AG09319 (cell line): ENCODE results near the gene TTBK2.

ENCODE experiments used
- DNase-seq: peaks from one replicate; pipeline ENCODE4 v3.0.0-alpha.2; 2010; ENCODE audit warnings: low read depth; ENCODE audit errors: extremely low read depth
- TF ChIP-seq, protein P1 (sequence below): IDR thresholded peaks from 2 replicates; pipeline ENCODE4 v1.5.1; 2011; ENCODE audit warnings: low read depth, mild to moderate bottlenecking, inconsistent platforms, low read length, moderate library complexity

The TTBK2 gene

GRCh38 chr15:42919308-42919707 lies 1.3 kb downstream of the TTBK2 start:
- no peak for DNase-seq

DNA sequence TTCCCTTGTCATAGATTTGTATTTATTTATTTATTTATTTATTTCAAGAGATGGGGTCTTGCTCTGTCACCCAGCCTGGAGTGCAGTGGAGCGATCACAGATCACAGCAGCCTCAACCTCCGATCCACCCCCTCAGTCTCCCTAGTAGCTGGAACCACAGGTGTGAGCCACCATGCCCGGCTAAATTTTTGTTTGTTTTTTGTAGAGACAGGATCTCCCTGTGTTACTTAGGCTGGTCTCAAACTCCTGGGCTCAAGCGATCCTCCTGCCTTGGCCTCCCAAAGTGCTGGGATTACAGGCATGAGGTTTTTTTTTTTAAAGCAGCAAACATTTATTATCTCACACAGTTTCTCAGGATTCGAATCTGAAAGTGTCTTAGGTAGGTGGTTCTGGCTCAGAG lies 2.5 kb downstream of the TTBK2 start:
- TF ChIP-seq, protein P1, sequence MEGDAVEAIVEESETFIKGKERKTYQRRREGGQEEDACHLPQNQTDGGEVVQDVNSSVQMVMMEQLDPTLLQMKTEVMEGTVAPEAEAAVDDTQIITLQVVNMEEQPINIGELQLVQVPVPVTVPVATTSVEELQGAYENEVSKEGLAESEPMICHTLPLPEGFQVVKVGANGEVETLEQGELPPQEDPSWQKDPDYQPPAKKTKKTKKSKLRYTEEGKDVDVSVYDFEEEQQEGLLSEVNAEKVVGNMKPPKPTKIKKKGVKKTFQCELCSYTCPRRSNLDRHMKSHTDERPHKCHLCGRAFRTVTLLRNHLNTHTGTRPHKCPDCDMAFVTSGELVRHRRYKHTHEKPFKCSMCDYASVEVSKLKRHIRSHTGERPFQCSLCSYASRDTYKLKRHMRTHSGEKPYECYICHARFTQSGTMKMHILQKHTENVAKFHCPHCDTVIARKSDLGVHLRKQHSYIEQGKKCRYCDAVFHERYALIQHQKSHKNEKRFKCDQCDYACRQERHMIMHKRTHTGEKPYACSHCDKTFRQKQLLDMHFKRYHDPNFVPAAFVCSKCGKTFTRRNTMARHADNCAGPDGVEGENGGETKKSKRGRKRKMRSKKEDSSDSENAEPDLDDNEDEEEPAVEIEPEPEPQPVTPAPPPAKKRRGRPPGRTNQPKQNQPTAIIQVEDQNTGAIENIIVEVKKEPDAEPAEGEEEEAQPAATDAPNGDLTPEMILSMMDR, result no peak
- DNase-seq, result no peak

More at GRCh38 chr15:42919308-42919707, 1.3 kb downstream of the TTBK2 start:
- TF ChIP-seq, protein P1, result no peak

DNA sequence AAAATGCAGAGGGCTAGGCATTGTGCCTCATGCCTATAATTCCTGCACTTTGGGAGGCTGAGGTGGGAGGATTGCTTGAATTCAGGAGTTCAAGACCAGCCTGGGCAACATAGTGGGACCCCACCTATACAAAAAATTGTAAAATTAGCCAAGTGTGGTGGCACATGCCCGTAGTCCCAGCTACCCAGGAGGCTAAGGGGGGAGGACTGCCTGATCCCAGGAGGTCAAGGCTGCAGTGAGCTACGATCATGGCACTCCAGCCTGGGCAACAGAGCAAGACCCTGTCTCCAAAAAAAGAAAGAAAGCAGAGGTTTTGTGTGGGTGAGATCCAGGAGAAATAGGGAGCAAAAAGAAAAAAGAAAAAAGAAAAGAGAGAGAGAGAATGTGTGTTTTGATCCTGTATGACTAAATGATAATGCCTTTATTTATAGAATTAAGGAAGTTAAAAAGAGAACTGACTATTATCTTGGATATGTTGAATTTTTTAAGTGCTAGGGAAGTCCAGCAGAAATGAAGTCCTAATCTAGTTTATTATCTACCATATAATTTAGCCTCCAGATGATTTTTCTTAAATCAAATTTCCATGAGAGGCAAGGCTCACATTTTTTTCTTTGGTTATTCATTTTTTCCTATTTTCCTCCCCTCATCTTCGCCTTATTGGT lies 4.8 kb downstream of the TTBK2 start:
- TF ChIP-seq, protein P1, result no peak
- DNase-seq, result no peak

- no peak for DNase-seq
- TF ChIP-seq, protein P1, result no peak
Observed at GRCh38 chr15:42914728-42915497, 5.7 kb downstream of the TTBK2 start.

GRCh38 chr15:42911058-42911592 lies 9.5 kb downstream of the TTBK2 start:
- TF ChIP-seq, protein P1, result no peak
- DNase-seq, result no peak

GRCh38 chr15:42908538-42908937 lies 12.0 kb downstream of the TTBK2 start:
- DNase-seq, result no peak
- TF ChIP-seq, protein P1, result no peak
